Activated T-cell treated with anti-CD3 and anti-CD28 coated beads, Interleukin-2, amount 50 U/mL, for 72 hours (primary cell): ENCODE data around the gene MUC5AC. TPM values are rescaled to one million over a fixed set of nuclear protein-coding genes. Genes with fewer than 3 reads are reported as not detected.
"Not testable (repeated sequence)": the region's sequence is repeated elsewhere in the genome, so short reads cannot be mapped to it uniquely, and the experiment has no call there.

Source experiments
- ATAC-seq, 2 donors: fragments of 150-1000 bp; cut with Tn5 transposase; replicated peaks in 1 of 2; 2 replicates each; pipeline ENCODE4 v1.10.0; 2021; ENCODE audit warnings: moderate library complexity in 2 of 2, mild to moderate bottlenecking in 1 of 2
- DNase-seq, 2 donors: peaks; one replicate each; pipeline ENCODE4 v3.0.0; 2021 to 2022; ENCODE audit warnings: mixed read lengths in 1 of 2
- H3K27ac Mint-ChIP-seq: one replicate; pipeline ENCODE4 v1.8.0; 2022; ENCODE audit warnings: mild to moderate bottlenecking, moderate library complexity, mixed read lengths
- H3K27me3 Mint-ChIP-seq: one replicate; pipeline ENCODE4 v1.8.0; 2022; ENCODE audit warnings: low read depth, mixed read lengths
- H3K36me3 Mint-ChIP-seq, 2 donors: one replicate each; pipeline ENCODE4 v1.8.0; 2022; ENCODE audit warnings: mixed read lengths in 2 of 2, mild to moderate bottlenecking in 1 of 2; ENCODE audit not compliant: insufficient read depth in 2 of 2
- H3K4me1 Mint-ChIP-seq: one replicate; pipeline ENCODE4 v1.8.0; 2022; ENCODE audit warnings: low read depth, mixed read lengths
- H3K4me3 Mint-ChIP-seq, 2 donors: one replicate each; pipeline ENCODE4 v1.8.0; 2022; ENCODE audit warnings: mild to moderate bottlenecking in 2 of 2, mixed read lengths in 2 of 2, moderate library complexity in 2 of 2
- H3K9me3 Mint-ChIP-seq, 2 donors: one replicate each; pipeline ENCODE4 v1.8.0; 2022; ENCODE audit warnings: mixed read lengths in 2 of 2
- total RNA-seq, 2 donors: library from RNA; stranded (reverse); gene quantifications; one replicate each; pipeline ENCODE4 v1.2.3, GENCODE V29; 2022

The MUC5AC gene
- total RNA-seq, 2 donors from 2014 or later: not detected

- H3K36me3 Mint-ChIP-seq, H3K4me3 Mint-ChIP-seq, H3K27me3 Mint-ChIP-seq, H3K9me3 Mint-ChIP-seq, ATAC-seq, DNase-seq, H3K27ac Mint-ChIP-seq, H3K4me1 Mint-ChIP-seq: not testable (repeated sequence)
Observed at GRCh38 chr11:1154656-1155055, 3.1 kb upstream of the MUC5AC start.

GRCh38 chr11:1155274-1155693, 2.5 kb upstream of the MUC5AC start:
- Mint-ChIP-seq H3K4me1 (peaks cover 6% of the 10 kb centered on the region), H3K27me3 (no peaks in the 10 kb centered on the region), H3K9me3 (no peaks in the 10 kb centered on the region), H3K36me3 (no peaks in the 10 kb centered on the region), H3K4me3 (no peak overlapping the region), H3K27ac (no peak overlapping the region)
- ATAC-seq (peak in 1 of 2 donors; percentile 18), DNase-seq (no peak)

- Mint-ChIP-seq H3K9me3 (no peaks in the 10 kb centered on the region), H3K27me3 (no peaks in the 10 kb centered on the region), H3K27ac (no peak overlapping the region), H3K4me3 (no peak overlapping the region), H3K4me1 (peaks cover 6% of the 10 kb centered on the region), H3K36me3 (no peaks in the 10 kb centered on the region)
- ATAC-seq (no peak), DNase-seq (no peak)
Observed at GRCh38 chr11:1156506-1157340, 1.0 kb upstream of the MUC5AC start.

GRCh38 chr11:1157341-1157644, 460 bp upstream of the MUC5AC start:
- no peaks in the 10 kb centered on the region for H3K36me3 Mint-ChIP-seq

GRCh38 chr11:1158681-1159487, 1.1 kb downstream of the MUC5AC start:
- Mint-ChIP-seq H3K27ac (no peak overlapping the region), H3K4me3 (no peak overlapping the region), H3K4me1 (no peaks in the 10 kb centered on the region), H3K27me3 (no peaks in the 10 kb centered on the region), H3K9me3 (no peaks in the 10 kb centered on the region), H3K36me3 (no peaks in the 10 kb centered on the region)
- ATAC-seq (no peak), DNase-seq (no peak)

More at GRCh38 chr11:1157341-1157644, 460 bp upstream of the MUC5AC start:
- H3K4me1 Mint-ChIP-seq: peaks cover 6% of the 10 kb centered on the region
- H3K27ac Mint-ChIP-seq: no peak overlapping the region
- no peaks in the 10 kb centered on the region for H3K27me3 Mint-ChIP-seq
- H3K9me3 Mint-ChIP-seq: no peaks in the 10 kb centered on the region
- ATAC-seq (no peak), DNase-seq (no peak)
- no peak overlapping the region for H3K4me3 Mint-ChIP-seq

- not testable (repeated sequence) for H3K27me3 Mint-ChIP-seq, H3K4me1 Mint-ChIP-seq, H3K36me3 Mint-ChIP-seq, H3K27ac Mint-ChIP-seq, H3K4me3 Mint-ChIP-seq, H3K9me3 Mint-ChIP-seq, ATAC-seq, DNase-seq
Observed at GRCh38 chr11:1159488-1160220, 1.9 kb downstream of the MUC5AC start.

- Mint-ChIP-seq H3K36me3 (no peaks in the 10 kb centered on the region), H3K27ac (no peak overlapping the region), H3K9me3 (no peaks in the 10 kb centered on the region), H3K4me3 (no peak overlapping the region), H3K4me1 (no peaks in the 10 kb centered on the region), H3K27me3 (no peaks in the 10 kb centered on the region)
- no peak for DNase-seq
- ATAC-seq: no peak
Observed at GRCh38 chr11:1160231-1161101, 2.7 kb downstream of the MUC5AC start.

GRCh38 chr11:1161410-1162137, 3.8 kb downstream of the MUC5AC start:
- Mint-ChIP-seq H3K4me1 (no peaks in the 10 kb centered on the region), H3K27me3 (no peaks in the 10 kb centered on the region), H3K9me3 (no peaks in the 10 kb centered on the region), H3K4me3 (no peak overlapping the region), H3K36me3 (no peaks in the 10 kb centered on the region), H3K27ac (no peak overlapping the region)
- ATAC-seq (no peak), DNase-seq (no peak)

- no peak for ATAC-seq
- Mint-ChIP-seq H3K27me3 (no peaks in the 10 kb centered on the region), H3K36me3 (no peaks in the 10 kb centered on the region), H3K27ac (no peak overlapping the region), H3K9me3 (no peaks in the 10 kb centered on the region), H3K4me3 (no peak overlapping the region), H3K4me1 (no peaks in the 10 kb centered on the region)
- no peak for DNase-seq
Observed at GRCh38 chr11:1162138-1162475, 4.4 kb downstream of the MUC5AC start.

- Mint-ChIP-seq H3K36me3 (no peaks in the 10 kb centered on the region), H3K4me1 (no peaks in the 10 kb centered on the region), H3K27ac (no peak overlapping the region), H3K4me3 (no peak overlapping the region), H3K27me3 (no peaks in the 10 kb centered on the region), H3K9me3 (no peaks in the 10 kb centered on the region)
- DNase-seq (no peak), ATAC-seq (no peak)
Observed at GRCh38 chr11:1162491-1163311, 4.9 kb downstream of the MUC5AC start.

GRCh38 chr11:1163321-1163910, 5.7 kb downstream of the MUC5AC start:
- Mint-ChIP-seq H3K4me3 (no peak overlapping the region), H3K9me3 (no peaks in the 10 kb centered on the region), H3K27ac (no peak overlapping the region), H3K36me3 (no peaks in the 10 kb centered on the region), H3K27me3 (no peaks in the 10 kb centered on the region), H3K4me1 (no peaks in the 10 kb centered on the region)
- DNase-seq (no peak), ATAC-seq (no peak)
